ENCODE data around the gene ID4. TPM values are rescaled to one million over a fixed set of nuclear protein-coding genes. Genes with fewer than 3 reads are reported as not detected.

The ID4 gene, protein sequence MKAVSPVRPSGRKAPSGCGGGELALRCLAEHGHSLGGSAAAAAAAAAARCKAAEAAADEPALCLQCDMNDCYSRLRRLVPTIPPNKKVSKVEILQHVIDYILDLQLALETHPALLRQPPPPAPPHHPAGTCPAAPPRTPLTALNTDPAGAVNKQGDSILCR
- 0.71 to 1.3 TPM (median 0.85 TPM) in 5 replicates for total RNA-seq (2022; extraction: Qiagen RNA extraction)

DNA sequence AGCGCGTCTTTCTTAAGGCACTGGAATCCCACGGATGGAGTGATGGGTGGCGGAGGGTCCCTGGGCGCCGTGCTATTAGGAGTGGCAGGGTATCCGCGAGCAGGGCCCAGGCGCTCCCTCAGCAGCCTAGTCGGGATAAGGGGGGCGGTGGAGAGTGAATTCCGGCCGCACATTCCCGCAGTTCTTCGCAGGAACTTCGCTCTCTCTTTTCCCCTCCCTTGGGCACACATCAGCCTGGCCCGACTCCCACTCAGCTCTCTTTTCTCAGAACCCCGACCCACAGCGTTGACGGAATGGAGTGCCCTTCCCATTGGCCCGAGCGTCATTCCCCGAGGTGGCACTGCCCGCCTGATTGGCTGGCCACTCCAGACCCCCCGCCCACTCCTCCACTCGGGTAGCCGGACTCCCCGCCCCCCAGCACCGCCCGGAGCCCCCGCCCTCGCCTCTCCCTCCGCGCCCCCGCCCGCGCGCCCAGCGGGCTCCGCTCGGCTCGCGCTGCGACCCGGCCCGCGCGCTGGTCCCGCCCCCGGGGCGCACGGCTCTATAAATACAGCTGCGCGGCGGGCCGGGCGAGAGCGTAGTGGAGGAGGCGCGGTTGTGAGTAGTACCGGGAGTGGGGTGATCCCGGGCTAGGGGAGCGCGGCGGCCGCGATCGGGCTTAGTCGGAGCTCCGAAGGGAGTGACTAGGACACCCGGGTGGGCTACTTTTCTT, at the start of gene ID4:
Gene ID4 (plus strand): TSS at position 572 of the 712 bp plus-strand sequence. CDS start 385 bp downstream, outside the sequence.

